CD4-positive, alpha-beta T cell treated with Interleukin-4 for 1 hour (primary cell): ENCODE data around the gene HDC.

ENCODE experiments used
- DNase-seq, 2 donors: peaks; one replicate each; pipeline ENCODE4 v3.0.0-alpha.2; 2020 to 2022

The HDC gene

DNA sequence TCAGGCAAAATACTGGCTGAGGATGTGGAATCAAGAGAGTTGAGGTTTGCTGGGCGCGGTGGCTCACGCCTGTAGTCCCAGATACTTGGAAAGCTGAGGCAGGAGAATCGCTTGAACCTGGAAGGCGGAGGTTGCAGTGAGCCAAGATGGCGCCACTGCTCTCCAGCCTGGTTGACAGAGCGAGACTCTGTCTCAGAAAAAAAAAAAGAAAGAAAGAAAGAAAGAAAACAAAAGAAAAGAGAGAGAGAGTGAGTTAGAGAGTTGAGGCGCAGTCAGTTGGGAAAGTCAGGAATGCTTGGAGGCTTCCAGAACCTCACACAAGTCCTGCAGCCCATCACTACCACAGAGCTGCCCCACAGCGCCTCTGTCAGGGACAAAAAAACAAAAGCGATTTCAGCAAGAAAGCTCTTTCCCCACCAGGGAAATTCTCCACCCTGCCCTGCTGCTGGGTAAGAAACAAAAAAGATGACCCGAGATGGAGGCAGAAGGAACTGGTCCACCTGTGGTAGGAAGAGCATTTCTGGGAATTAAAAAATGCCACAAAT, 13.8 kb downstream of the HDC start:
- DNase-seq = no peak

DNA sequence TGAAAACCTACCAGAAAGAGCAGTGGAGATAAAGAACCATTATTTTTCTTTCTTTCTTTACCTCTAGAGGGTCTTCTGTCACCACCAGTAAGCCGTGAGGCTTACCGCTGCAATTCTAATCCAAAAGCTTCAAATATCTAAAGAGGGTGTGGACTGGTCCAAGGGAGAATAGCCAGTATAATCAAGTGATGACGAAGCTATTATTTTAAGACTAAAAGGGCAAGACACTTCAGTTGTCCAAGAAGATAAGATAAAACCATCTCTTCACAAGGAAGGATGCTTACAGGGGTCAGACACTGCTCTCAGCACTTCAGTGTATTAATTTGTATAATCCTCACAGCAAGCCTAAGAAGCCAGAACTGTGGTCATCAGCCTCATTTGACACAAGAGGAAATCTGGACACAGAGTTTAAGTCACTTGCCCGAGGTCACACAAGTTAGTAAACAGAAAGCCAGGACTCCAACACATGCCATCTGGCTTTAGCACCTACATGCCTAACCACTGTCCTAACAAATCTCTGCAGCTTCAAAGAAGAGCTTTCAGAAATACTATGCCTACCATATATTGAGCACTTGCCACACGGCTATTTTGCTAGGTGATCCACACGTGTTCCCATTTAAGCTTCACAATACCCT, 14.6 kb downstream of the HDC start:
- no peak for DNase-seq

DNA sequence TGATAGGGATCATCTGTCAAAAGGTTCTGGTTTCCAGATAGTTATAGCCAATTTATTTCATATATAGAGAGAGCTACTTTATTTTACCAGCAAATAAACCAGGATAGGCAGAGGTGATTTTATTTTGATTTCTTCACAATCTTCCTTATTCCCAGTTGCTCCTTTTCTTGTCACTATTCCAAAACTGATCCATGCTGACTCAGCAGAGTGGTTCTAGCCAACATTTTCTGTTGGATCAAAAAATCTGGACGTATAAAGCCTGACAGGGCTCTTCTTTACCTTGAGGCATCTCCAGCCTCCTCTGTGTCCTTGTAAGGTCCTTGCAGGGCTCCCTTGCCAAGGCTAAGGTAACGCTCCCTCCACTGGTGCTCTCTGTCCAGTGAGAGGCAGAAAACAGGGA, 15.8 kb downstream of the HDC start:
- DNase-seq = no peak

DNA sequence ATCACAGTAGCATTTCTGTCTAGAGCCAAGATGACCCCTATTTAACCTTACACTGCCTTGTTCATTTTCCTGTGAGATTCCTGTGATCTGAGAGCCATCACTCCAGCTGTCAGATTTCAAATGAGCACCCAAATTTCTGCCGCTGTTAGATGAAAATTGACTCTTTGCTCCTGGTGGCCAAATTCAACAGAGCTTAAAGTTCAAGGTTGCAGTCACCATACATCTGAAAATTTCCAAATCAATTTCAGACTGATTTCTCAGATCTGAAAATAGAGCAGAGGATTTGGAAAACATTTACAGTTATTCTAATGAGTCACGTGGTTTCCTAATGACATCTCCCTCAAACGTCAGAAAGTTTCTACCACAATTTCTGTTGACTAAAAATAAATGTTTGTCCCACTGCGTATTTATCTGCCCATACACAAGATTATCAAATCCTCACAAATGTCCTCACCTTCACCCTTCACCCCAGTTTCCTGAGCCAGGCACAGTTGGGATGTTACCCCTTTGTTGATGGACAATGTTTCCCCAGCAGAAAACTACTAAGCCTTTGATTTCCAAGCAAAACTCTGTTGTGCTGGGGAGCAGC, 16.4 kb downstream of the HDC start:
- no peak for DNase-seq

DNA sequence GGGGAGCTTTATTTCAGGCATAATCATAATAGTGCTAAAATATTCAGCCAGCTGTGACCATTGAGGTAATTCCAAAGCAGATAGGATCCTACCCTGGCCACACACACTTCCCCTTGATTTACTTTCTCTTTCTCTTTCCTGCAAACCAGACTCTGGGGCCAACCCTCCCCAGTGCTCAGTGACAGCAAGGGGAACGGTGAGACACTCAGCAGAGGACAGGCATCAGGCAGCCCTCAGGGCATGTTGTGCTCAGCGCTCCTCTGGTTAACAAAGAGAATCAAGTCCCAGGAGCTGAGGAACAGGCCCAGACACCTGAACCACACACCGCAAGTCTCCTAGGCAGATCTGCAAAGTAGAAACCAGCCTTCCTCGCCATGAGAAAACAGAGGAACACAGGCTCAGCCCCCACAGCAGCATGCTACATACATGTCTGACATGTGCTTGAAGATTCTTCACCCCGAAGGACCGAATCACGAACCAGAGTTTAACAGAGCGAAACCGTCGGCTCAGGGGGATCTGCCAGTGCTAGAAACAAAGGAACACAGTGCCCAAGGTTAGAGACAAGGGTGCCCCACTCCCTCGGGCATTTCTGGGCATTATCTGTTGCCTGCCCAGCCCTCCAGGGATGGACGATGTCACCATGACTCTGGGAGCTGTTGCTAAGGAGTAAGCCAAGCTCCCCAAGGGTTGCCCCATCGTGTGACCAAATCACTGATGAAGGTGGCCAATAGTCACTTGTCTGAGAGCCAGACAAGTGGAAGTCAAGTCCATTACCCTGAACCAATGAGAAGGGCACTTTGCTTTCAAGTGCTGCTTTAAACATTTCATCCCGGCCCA, 17.5 kb downstream of the HDC start:
- peak; percentile 59 to 60 for DNase-seq

DNA sequence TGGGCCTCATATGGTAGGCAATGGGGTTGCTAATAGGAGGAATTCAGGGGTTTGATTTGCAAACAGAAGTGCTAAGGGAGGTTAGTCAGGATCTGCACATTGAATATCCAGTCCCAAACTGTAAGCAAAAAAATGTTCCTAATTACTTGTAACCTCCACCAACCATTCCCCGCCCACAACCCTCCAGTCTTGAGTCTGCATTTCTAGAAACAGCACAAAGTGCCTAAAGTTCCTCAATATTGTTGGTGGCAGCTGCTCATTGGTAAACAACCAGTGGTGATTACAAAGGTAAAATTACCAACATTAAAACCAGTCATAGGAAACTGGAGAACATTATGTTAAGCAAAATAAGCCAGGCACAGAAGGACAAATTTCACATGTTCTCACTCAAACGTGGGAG, 18.9 kb downstream of the HDC start:
- no peak for DNase-seq

DNA sequence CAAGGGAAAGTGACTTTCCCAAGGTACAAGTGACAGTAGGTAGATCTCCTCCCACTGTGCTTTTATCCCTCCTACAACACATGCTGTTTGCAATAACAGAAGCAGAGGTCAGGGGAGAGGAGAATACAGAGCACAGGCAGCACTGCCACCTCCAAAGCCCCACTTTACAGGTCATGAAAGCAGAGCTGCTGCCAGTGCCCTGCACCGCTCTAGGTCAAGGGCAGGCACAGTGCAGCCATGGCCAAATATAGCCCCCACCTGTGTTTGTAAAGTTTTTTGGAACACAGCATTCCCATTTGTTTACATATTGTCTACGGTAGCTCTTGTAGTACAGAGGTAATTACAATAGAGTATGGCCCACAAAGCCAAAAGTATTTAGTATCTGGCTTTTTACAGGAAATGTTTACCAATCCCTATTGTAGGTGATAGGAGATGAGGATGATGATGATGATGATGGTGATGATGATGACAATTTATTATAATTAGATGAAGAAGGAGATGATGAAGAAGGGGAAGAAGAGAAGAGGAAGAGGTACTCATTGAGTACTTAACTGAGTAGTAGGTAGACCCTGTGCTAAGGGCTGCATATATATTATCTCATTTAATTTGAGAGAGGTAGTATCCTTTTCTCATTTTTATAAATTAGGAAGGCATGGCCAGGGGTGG, 20.4 kb downstream of the HDC start:
- no peak for DNase-seq

DNA sequence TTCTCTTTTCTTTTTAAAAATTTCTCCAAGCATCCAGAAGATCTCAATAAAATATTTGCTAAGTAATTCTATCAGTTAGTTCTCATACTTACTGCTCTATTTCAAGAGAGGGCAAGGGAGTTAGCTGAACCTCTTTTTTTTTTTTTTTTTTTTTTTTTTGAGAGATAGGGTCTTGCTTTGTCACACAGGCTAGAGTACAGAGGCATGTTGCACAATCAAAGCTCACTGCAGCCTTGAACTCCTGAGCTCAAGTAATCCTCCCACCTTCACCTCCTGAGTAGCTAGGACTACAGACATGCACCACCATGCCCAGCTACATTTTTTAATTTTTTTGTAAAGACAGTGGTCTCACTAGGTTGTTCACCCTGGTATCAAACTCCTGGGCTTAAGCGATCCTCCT, 21.4 kb downstream of the HDC start:
- no peak for DNase-seq

DNA sequence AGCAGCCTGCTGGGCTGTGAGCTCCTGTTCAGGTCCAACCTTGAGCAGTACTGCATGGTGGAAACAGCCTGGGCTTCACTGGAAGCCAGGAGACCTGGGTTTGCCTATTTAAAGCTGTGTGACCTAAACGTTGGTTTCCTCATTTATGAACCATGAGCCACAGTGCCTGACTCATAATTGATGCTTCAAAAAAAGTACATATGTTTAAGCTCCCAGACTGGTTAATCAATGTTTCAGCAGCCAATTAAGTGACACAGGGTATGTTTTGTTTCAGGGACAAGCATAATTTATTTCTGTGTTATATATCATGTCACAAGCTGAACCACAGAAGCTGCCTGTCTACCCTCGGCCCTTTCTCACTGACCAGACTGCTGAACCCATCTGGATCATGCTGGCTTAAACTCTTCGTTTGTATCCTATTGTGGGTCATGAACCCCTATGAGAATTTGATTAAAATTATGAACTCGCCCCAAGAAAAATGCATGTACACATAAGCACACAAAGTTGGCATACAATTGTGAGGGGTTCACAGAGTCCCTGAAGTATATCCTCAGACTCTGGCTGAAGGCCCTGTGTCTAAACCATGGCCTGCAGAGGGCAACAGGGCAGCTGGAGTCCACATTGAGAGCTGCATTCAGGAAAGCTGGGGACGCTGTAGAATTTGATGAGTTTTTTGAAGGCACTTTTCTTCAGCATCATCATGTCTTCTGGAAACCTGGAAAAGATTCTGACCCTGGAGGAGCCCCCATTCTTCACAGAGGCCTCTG, 23.7 kb downstream of the HDC start:
- no peak for DNase-seq

DNA sequence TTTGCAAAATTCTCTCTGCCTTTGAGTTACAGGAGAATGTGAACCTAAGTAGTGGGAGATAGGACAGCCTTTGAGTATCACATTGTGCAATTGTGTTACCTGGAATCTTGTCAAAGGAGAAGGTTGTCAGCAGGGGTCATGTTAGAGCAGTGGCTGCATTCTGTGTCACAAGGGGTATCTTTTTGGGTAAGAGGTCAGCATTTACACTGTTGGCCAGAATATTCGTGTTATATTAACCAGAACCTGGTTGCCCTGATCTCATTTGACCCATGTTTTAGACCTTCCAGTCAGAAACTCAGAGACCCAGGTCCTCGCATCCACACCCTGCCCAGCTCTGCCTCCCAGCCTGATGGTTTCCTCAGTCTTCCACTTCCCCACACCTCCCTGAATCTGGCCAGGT, 27.3 kb downstream of the HDC start:
- DNase-seq = no peak

DNA sequence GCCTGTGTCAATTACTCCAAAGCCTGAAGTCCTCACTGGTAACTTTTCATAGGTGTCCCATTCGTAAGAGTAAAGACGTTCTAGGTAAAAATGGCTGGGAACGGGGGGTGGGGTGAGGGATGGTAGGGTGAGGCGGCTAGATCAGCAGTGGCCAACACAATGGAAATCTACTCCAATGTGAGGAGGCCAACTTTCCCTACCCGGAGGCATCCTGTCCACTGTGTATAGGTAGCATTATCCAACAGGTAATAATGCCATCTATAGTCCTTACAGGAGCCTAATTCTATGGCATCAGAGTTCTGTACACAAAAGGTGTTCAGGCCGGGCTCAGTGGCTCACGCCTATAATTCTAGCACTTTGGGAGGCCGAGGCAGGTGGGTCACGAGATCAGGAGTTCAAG, 29.1 kb downstream of the HDC start:
- DNase-seq = no peak

DNA sequence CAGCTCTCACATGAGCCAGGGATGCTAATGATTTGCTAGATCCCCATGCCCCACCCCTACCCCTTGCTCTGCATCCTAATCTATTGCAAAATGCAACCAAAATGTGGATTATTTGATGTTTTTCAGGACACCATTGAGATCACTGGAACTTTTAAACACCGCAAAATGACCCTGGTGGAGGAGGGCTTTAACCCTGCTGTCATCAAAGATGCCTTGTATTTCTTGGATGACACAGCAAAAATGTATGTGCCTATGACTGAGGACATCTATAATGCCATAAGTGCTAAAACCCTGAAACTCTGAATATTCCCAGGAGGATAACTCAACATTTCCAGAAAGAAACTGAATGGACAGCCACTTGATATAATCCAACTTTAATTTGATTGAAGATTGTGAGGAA, 29.7 kb downstream of the HDC start:
- DNase-seq = no peak

DNA sequence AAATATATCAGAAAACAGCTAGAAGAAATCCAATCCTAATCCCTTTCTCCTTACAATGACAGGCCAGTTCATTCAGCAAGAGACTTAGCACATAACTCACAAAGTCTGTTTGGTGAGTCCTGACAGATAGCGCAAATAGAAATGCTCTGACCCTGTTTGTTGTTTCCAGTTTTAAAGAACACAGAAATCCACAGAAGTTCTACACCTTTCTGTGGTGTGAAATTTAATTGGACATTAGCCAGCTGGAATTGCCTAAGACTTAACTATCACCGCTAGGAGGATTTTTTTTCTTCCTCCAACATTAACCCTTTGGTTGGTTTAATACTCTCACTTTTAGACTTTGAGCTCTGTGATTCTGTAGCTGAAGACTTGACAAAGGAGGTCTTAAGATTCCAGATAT, 30.8 kb downstream of the HDC start:
- DNase-seq = no peak

DNA sequence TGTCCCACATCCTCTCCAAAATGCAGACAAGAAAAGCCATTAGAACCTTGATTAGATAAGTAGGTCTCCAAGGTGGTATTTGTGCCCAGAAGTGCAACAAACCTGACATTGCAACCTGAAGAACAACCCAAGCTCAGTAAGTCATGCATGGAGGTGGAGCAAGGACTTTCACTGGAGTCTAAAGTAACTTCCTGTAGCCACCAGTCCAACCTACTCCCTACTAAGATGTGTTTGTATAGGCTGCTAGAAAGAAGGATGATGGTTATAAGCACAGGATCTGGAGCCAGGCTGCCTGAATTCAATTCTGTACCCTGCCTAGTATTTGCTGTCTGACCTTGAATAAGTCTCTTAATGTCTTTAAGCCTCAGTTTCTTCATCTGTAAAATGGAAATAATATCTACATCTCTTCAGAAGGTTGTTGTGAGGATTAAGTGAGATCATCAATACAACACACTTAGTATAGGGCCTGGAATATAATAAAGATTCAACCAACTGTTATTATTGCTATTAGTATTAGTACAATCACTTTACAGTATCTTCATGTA, 32.3 kb downstream of the HDC start:
- no peak for DNase-seq

DNA sequence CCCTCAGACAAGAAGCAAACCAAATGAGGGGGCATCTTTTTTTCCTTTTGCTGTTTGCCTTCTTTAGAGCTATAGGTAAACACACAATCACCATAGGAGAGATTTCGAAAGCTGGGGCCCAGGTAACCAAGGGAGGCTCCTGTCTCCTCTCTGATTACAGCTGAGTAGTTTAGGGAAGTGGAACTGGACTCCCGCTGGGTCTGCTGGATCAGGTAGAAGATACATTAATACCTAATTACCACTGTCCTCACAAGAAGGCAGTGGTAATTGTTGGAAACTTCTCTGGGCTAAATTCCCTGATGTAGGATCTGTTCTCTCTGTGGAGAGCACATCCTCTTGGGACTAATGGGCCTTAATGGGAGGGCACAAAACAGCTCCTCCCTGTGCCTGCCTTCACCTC, 32.7 kb downstream of the HDC start:
- DNase-seq = no peak

DNA sequence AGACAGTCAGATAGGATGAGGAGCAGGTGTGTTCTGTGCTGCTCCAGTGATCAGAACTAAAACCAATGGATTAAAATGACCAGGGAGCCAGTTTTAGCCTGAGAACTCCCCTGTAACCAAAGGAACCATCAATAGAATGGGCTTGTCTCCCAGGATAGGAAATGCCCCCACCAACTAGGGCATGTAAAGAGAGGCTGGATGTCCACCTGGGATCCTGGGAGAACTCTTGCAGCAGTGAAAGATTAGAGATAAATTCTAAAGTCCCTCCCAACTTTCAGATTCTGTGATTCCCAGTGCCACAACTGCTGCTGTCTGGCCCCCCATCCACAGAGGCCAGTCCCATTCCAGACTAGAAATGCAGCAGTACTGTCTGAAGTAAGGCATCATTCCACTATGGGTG, 33.8 kb downstream of the HDC start:
- no peak for DNase-seq

DNA sequence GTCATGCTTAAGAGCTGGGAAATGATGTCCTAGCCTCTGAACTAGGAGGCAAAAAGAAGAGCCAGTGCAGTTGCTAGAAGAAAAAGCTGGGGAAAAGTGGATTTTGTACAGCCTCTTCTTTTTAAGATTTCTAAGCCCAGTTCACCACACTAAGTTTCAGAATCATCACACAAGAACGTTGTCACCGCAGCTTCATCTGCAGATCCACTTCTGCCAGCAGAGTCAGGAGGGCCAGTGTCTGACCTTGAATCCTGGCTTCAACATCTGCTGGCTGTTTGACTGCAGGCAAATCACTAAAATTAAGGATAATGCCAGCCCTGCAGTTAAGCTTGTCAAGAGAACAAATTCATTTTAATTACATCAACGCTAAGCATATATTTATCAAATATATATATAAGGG, 36.2 kb downstream of the HDC start:
- no peak for DNase-seq

DNA sequence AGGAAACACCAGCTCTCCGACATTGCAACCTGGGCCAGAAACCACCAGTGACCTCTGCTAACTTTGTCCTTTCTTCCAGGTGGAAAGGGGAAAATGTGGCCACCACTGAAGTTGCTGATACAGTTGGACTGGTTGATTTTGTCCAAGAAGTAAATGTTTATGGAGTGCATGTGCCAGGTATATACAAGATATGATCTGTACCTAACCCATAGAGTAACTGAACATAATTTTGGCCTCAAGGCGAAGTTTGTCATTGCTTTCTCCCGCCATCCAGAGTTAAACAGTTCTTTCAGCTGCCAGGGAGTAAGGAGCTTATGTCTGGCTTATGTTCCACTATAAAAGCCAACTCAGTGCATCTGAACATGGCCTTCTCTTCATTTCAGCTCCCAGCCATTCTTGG, 36.7 kb downstream of the HDC start:
- no peak for DNase-seq

DNA sequence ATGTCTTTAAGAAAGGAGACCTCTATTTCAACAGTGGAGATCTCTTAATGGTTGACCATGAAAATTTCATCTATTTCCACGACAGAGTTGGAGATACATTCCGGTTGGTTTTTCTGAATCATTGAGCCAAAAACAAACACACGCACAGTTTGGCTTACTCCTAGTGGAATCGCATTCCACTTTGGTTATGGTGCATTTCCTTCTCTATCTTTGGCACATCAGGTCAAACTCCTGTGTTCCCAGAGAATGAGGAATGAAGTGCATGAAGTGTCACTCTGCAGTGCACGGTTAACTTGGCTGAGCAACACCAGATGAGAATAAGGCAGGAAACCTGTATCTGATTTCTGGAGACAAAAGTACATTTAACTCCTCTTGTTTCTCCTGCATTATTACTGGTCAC, 38.5 kb downstream of the HDC start:
- DNase-seq = no peak

DNA sequence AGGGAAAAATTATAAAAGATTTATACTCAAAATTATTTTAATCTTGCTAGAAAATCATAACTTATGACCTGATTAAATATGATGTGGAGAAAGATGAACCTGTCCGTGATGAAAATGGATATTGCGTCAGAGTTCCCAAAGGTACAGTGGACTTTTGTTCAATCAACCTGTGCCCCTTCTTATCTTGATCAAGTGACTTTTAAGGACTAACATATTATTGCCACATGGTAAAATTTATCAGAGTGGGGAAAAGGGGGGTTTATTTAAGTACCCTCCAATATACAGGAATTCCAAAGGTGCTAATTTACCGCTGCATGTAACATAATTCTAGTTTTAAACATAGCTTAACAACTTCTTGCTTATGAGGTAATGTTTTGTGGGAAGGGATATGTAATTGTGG, 39.6 kb downstream of the HDC start:
- DNase-seq = no peak

DNA sequence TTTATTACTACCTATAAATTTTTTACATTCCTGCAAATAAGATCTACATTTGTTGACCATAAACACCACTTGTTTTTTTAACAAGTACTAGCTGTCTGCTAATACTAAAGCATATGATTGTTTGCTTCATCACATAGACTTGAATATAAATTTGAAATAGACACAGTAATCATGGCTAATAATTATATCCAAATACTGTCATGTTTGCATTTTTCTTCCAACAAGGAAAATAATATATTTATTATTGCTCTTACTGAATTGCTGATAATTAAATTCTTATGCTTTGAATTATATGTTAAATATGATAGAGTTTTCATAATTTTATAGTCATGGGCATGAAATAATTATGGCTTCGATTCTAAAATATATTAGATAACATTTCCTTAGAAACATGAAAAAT, 40.5 kb downstream of the HDC start:
- no peak for DNase-seq

DNA sequence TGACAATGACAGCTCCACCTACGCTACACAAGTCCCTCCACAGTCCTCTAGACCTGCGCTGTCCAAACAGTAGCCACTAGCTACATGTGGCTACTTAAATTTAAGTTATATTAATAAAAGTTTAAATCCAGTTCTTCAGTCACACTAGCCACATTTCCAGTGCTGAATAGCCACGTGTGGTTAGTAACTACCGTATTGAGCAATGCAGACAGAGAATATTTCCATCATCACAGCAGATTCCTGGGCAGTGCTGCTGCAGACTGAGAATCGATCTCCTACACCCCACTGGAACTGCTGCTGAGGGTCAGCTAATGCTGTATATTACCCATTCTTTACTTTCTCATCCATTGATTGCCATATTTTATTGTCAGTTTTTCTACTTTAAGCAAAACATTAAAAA, 40.9 kb downstream of the HDC start:
- DNase-seq = no peak

DNA sequence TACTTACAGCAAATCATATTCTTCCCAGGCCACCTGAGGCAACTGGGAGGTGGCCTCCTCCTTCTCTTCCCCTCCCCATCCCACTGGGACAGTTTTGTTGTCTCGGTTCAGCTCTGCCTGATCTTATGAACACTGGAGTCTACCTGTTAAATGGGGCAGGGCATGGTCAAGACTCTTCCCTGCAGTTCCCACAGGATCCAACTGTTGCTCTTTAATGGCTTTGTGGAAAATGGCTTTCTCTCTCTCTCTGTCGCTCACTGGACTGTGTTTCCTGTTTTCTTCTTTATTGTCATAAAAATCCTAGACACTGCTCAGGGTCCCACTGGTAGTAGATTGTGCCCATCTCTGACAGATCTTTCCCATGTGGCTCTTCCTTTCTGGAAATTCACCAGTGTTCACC, 43.3 kb downstream of the HDC start:
- DNase-seq = no peak
